ENCODE data around the gene PABPN1L.
A peak's percentile ranks its signal among the peaks of the same experiment; 100 is the strongest.

Gene PABPN1L

GRCh38 chr16:88868974-88869672 is 2.7 kb upstream of the PABPN1L start:
- no peak for DNase-seq (ENCODE audit: low spot score)

DNA sequence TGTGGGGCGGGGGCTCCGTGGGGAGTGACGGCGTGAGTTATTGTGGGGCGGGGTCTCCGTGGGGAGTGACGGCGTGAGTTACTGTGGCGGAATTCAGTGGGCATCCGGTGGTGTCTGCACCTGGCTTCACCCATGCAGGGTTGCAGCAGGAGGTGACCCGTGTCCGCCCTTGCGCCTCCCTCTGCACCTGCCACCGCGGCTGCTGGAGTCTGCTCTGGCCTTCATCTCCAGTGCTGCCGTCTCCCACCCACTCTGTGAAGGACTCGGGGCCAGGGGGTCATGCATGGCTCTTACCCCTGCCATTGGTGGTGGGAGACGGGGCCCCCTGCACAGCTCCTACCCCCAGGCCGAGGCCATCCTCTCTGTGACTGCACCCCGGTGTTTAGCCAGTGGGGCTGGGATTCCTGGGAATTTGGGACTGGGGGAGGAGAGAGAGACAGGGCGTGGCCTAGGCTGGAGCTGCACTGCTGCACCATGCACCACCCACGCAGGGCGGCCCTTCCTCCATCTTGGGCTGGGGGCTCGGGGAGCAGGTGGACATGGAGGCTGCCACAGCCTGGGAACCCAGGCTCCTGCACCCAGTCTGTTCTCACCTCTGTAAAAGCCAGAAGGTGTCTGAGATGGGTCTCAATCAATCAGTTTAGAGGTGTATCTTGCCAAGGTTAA is 1.3 kb upstream of the PABPN1L start:
- DNase-seq (ENCODE audit: low spot score), result no peak

- no peak for DNase-seq (ENCODE audit: low spot score)
These were observed 718 bp downstream of the PABPN1L start for GRCh38 chr16:88865742-88866141.

- no peak for DNase-seq (ENCODE audit: low spot score)
These were observed 1.1 kb downstream of the PABPN1L start for GRCh38 chr16:88865310-88865709.

- no peak for DNase-seq (ENCODE audit: low spot score)
These were observed 1.9 kb downstream of the PABPN1L start for GRCh38 chr16:88864521-88864920.

DNA sequence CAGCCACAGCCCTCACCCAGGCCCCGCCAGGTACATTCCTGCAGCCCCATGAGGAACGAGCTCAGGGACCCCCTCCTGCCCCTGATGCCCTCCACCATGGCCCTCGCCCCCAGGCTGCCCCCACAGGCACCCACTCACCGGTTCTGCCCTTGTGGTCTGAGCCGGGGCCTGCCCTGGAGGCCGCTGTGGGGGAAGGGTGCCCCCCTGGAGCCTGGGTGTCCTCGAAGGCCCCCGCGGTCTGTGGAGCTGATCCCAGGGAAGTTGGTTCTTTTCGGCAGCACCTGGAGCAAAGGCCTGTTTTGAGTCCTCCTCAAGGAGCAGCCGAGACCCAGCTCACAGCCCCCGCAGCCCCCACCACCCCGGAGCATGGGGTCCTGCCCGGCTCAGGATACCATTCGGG is 2.4 kb downstream of the PABPN1L start:
- DNase-seq (ENCODE audit: low spot score), result no peak

- no peak for DNase-seq (ENCODE audit: low spot score)
These were observed 3.0 kb downstream of the PABPN1L start for GRCh38 chr16:88863426-88863825.

- DNase-seq (ENCODE audit: low spot score), result no peak
These were observed 3.5 kb downstream of the PABPN1L start for GRCh38 chr16:88862968-88863367.

DNA sequence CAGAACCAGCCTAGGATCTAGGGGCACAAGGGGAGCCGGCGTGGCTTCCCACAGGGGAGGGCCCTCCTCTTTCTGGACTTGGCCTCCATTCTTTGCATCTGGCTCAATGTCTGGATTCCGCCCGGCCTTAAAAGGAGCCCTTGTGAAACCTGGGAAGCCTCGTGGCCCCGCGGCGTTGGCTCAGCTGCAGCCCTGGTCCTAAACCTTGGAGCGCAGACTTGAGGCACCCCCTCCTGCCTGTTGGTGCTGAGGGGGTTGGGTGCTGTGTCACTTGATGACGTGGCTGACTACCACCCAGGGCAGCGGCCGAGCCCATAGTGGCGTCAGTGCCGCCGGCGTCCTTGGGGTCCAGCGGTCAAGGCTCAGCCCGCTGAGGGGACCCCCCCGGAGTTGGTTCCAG is 5.1 kb downstream of the PABPN1L start:
- DNase-seq (ENCODE audit: low spot score), result no peak

- no peak for DNase-seq (ENCODE audit: low spot score)
These were observed 6.9 kb downstream of the PABPN1L start for GRCh38 chr16:88859381-88860091.

- DNase-seq (ENCODE audit: low spot score), result peak; percentile 91
These were observed 8.6 kb downstream of the PABPN1L start for GRCh38 chr16:88857728-88858339.

DNA sequence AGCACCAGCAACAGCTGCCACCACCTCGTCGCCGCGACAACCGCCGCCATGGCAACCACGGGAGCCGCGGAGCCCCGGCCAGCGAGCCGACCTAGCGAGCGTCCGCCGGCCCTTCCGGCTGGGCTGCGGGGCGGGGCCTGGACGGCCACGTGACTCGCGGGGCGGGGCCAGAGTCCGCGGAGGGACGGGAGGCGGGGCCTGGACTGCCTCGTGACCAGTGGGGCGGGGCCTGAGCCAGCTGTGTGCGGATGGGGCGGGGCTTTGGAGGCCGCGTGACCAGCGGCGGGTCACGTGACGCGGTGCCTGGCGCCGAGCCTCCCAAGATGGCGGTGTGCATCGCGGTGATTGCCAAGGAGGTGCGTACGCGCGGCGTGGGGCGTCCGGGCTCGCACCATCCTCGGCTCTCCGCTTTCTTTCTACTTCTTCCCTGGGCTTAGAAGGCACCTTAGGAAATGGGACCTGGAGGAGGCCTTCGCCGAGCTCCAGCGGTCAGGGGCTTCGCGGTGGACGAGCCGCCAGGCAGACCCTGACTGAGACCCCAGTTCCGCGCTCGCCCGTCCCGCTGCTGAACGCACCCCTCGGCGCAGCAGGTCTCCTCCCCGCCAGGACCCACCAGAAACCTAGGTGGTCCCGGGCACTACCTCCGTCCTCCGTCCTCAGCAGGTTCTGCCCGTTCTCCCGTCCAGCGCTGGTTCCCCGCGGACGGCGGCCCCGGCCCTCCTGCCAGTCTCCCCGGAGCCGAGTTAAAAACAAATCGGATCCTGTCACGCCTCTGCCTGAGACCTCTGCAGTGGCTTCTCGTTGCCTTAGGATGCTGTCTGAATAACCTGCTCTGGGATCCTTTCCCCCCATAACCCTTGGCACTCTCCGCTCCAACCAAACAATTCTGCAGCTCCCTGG is 9.4 kb downstream of the PABPN1L start, which contains the start of the genes GALNS and TRAPPC2L:
Gene GALNS, minus strand, starts transcription at position 120 of the 900 bp plus-strand sequence. Its CDS starts 70 bp downstream, at position 50.
Gene TRAPPC2L, plus strand, starts transcription at position 300 of the 900 bp plus-strand sequence. Its CDS starts 24 bp downstream, at position 324.
- DNase-seq (ENCODE audit: low spot score), result peak; percentile 100

GRCh38 chr16:88856122-88856827 is 10.2 kb downstream of the PABPN1L start:
- no peak for DNase-seq (ENCODE audit: low spot score)

DNA sequence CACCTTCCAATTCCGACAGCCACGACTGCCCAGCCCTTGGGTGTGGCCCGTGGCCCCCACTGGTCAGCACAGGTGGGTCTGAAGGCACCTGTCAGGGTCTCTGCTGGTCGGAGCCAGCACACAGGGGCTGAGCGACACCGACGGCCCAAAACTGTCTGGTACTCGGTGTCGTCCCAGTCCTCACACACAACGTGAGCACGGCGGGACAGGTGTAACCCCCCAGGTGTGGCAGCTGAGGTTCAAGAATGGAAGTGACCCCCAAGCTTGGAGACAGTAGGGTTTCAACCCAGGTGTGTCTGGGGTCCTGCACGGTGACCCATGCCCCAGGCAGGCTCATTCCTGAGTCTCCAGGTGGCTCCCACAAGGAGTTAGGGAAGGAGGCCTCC is 10.7 kb downstream of the PABPN1L start:
- DNase-seq (ENCODE audit: low spot score), result no peak

GRCh38 chr16:88855176-88855575 is 11.3 kb downstream of the PABPN1L start:
- no peak for DNase-seq (ENCODE audit: low spot score)

GRCh38 chr16:88854306-88855111 is 12.0 kb downstream of the PABPN1L start:
- no peak for DNase-seq (ENCODE audit: low spot score)

DNA sequence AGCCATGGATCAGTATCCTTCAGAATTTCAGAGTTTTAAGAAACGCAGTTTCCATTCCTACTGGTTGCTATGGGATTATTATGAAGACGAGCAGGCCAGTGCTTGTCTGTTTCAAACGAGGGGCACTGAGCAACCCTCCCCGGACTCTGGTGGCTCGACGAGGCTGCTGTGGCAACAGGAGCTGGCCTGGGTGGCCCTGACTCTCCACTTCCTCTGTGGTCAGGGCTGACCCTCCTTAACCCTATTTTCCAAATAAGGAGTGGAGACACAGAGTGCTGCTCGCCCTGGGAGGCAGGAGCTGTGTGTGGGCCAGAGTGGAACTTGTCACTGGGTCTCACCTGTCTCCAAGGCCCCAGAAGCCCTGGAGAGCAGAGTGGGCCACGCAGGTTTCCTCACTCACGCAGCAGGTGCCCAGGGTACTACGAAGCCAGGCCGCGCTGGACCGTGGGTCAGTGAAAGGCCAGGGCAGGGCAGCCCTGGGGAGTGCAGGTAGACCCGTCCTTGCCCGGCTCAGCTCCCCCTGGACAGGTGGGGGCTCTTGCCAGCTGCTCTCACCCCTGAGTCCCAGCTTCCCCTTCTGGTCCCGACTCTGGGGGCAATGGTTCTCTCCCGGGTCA is 13.0 kb downstream of the PABPN1L start:
- no peak for DNase-seq (ENCODE audit: low spot score)

DNA sequence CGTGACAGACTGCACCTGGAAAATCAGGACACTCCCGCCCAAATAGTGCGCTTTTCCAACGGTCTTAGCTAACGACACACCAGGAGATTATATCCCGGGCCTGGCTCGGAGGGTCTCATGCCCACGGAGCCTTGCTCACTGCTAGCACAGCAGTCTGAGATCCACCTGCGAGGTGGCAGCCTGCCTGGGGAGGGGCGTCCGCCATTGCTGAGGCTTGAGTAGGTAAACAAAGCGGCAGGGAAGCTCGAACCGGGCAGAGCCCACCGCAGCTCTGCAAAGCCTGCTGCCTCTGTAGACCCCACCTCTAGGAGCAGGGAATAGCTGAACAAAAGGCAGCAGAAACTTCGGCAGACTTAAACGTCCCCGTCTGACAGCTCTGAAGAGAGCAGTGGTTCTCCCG is 14.8 kb downstream of the PABPN1L start:
- DNase-seq (ENCODE audit: low spot score), result no peak

DNA sequence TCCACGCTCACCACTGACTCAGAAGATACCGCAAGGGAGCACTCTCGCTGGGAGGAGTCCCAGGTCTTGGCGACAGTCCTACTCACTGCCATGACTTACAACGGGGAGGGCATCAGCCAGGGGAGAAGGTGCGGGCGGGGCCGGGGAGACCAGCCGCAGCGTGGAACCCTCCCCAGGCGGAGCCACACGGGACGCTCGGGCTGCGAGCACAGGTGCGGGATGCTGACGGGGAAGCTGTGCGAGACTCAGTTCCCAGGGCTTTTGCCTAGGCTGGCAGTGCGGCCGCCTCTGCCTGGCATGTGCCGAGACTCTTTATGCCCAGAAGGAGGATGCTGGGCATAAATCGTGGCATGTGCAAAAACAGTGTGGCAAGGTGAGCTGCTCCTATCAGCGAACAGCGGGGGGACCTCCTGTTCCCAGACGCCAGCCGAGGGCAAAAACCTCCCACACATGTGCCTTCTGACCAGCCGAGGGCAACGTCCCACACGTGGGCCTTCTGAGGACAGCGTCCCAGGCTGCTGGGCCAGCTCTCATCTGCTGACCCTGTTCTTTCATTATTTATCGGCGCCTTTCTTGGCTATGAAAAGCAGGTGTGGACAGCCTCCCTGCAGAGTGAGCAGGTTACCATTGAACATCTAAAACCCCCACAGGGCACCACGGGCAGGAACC is 15.8 kb downstream of the PABPN1L start:
- DNase-seq (ENCODE audit: low spot score), result no peak

All from AG08395 (cell line).